CD4-positive, alpha-beta T cell treated with Interferon alpha-2 for 1 hour (primary cell): ENCODE data around the gene BCL2L12.

ENCODE experiments used
- DNase-seq, 2 donors: peaks; one replicate each; pipeline ENCODE4 v3.0.0-alpha.2; 2020 to 2022

BCL2L12 gene

DNA sequence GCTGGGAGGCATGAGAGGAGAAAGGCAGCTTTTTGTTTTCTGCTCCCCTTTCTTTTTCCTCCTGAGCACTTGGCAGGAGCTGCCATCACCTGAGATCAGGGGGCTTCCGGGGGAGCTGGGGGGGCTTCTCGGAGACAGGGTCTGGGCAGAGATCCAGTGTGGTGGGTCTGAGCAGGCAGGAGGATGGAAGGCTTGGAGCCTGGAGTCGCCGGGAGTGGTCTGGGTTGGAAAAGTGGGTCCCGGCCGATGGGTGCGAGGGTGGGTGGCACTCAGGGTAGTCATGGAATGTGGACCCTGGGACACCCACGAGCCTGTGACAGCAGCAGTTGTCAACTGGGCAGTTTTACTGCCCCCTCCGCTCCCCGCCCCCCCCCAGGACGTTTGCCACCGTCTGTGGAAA lies 21.4 kb downstream of the BCL2L12 start:
- DNase-seq: no peak

DNA sequence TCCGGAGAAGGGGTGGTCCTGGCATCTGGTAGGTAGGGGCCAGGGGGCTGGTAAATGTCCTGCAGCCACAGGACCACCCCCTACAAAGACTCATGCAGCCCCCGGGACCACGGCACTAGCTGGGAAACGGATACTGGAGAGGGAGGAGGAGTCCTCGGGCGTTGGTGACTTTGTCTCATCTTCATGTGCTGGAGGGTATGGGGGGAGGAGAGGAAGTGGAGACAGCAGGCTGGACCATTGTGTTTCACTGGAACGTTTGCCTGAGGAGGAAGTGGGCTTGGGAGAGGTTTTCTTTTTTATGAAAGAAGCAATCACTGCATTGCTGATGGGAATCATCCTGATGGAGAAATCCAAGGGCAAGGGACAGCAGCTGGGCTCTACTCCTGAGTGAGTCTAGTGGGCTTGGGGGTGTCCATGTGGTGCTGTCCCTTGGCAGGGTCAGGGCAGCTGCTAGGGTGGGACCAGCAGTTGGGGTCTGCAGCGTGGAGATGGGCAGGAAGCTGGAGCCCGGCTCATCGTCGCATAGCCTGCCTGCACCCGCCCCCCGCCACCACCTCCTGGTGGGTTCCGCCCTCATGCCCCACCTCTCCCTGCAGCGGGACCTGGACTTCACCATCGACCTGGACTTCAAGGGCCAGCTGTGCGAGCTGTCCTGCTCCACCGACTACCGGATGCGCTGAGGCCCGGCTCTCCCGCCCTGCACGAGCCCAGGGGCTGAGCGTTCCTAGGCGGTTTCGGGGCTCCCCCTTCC lies 22.0 kb downstream of the BCL2L12 start:
- DNase-seq: no peak

DNA sequence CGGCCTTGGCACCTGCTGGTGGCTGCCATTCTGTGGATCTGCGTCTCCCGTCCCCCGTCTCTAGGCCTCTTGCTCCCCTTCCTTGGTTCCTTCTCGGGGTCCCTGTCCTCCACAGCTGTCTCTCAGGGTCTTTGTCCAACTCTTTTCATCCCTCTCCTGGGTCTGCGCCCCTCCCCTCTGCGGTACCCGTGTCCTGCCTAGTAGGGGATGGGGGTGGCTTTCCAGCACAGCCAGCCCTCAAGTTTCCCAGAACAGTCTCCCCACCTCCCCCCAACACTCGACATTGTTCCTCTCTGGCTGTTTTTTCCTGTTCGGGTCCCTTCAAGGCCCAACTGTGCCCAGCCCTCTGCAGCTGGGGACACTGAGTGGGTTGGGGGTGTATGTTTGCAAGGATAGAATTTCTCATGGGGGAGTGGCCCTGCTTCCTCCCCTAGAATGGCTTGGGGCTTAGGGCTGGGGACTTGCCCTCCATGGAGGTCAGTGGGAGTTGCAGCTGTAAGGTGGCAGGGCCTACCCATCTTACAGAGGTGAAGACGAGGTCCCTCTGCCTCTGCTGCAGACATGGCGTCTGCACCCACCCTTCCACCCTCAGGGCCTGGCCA lies 22.9 kb downstream of the BCL2L12 start:
- DNase-seq: no peak

DNA sequence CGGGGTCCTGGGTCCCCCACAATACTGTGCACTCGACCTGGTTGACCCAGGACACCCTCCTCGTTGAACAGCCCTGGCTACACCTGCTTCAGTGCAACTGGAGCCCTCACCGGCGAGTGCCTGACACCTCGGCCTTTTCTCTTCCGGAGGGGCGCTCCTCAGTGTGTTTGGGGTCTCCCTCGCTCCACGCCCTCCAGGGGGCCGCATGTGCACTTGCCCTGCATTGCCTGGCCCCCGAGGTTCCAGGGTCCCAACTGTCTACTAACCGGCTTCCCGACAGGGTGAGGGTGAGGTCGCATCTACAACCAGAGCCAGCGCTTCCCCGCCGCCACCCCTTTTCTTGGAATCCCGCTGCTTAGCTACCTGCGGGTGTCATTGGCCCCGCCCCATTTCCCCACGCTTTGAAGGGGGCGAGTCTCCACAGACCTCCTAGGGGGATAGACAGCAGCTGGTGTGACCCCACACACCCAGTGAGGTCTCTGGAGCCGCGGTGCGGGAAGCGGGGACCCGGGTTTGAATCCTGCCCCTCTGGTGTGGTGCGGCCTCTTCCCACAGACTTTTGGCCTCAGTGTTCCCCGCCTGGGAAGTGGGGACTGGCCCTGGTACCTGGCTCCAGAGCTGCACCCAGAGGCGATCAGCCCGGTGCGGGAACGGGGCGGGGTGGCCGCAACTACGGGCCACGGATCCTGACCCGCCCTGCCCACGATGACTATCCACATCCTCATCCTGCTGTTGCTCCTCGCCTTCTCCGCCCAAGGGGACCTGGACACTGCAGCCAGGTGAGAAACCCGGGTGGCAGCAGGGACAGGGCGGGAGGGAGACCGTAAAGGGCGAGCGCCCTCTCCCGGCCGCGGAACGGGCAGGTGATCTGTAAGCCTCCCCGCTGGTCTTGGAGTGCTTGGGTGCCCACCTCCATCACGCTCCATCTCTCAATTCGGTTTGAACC lies 23.7 kb downstream of the BCL2L12 start, which contains the start of gene ADM5:
Gene ADM5, plus strand, starts transcription at position 462 of the 946 bp plus-strand sequence. Its CDS starts 244 bp downstream, at position 706.
- DNase-seq: peak; percentile 17 to 51

DNA sequence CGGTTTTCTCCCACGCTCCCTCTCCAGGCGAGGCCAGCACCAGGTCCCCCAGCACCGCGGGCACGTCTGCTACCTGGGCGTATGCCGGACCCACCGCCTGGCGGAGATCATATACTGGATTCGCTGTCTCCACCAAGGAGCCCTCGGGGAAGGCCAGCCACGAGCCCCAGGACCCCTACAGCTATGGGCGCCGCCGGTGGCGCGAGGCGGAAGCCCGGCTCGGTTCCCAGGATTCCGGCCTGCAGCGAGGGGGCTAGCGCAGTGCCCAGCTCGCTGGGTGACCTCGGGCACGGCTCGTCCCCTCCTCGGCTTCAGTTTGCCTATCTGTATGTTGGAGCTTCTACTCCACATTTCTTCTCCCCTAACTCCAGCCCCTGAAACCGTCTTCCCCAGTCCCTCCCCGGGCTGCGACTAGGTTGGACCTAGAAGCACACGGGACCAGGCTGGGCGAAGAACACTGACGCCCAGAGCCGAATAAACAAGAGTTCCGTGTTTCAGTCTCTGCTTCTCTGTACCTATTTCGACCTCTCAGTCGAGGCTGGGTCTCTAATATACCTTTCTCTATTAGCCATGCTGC lies 24.4 kb downstream of the BCL2L12 start:
- DNase-seq: no peak

DNA sequence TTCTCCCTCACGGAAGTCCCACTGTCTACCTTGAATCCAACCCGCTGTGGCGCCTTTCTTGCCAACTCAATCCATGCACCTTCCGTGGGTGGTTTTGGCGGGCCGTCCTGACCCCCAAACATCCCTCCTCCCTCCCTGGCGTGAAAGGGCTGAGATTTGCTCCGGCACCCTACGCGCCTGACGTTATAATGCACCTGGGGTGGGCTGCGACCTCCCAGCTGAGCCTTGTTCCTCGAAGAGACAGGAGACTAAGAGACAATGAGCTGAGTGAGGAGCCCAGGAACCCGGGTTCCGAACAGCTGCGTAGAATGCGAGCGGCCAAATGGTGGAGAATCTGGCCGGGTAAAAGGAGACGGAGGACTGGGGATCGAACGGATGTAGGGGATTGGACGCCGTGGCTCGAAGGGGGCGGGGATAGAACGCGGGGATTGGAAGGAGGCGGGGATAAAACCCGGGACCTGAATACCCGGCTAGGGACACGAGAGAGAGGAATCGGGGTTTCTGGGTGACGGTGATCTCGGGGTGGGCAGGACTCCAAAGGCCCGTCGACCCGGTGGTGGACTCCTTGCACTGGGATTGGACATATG lies 25.0 kb downstream of the BCL2L12 start, which contains the start of gene CPT1C:
Gene CPT1C, plus strand, starts transcription at position 461 of the 587 bp plus-strand sequence. CDS start 1,137 bp downstream, outside the sequence.
- peak; percentile 50 to 68 for DNase-seq

DNA sequence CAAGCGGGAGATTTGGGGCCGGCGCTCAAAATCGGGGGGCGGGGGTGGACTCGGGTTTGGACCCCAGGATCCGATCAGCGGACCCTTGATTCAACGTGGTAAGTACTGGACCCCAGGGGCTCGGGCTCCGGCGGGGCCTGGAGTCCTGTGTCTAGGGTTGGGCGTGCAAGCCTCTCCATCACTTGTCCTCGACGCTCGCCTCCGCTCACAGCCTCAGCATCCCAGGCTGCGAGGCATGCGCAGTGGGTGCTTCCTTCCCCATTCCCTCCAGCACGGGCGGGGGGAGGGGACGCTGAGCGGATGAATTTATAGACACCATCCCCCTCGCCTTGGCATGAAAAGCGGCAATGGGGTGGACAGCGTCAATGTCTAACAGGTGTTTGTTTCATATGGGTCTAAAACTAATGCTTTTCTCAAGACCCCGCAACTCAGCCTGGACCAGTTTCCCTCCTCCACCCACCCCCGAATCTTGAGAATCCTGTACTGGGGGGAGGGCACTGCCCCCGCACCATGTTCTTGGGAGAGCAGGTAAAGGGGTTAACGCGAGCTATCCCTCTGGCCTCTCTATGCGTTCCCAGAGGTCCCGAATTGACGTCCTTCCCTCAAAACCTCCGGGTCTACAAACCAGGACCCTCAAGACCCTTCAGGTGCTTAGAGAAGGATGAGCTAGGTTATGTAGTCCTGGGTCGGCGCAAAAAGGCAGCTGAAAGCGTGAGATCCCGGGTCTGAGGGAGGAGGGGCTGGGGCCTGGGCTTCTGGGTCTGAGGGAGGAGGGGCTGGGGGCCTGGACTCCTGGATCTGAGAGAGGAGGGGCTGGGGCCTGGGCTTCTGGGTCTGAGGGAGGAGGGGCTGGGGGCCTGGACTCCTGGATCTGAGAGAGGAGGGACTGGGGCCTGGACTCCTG lies 25.8 kb downstream of the BCL2L12 start:
- peak; percentile 23 to 40 for DNase-seq

DNA sequence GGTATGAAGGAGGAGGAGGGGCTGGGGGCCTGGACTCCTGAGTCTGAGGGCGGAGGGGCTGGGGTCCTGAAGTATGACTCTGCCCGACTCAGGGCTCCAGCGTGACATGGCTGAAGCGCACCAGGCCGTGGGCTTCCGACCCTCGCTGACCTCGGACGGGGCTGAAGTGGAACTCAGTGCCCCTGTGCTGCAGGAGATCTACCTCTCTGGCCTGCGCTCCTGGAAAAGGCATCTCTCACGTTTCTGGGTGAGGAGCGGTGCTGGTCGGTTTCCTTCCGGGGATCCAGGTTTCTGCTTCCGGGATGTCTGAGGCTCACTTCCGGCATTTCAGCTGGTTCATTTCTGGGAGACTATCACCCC lies 26.4 kb downstream of the BCL2L12 start:
- DNase-seq: no peak

DNA sequence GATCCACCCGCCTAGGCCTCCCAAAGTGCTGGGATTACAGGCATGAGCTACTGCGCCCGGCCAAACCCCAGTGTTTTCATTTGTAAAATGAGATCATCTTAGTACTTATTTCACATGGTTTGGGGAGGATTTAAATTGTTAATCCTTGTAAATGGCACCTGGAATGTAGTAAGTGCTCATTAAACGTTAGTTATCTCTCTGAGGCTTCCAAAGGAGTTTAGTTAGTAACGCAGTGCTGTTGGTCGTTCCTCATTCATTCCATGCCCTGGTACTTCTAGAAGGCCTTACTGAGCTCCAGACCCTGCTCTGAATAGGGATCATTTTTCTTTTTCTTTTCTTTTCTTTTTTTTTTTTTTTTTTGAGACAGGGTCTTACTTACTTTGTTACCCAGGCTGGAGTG lies 30.4 kb downstream of the BCL2L12 start:
- DNase-seq: no peak

DNA sequence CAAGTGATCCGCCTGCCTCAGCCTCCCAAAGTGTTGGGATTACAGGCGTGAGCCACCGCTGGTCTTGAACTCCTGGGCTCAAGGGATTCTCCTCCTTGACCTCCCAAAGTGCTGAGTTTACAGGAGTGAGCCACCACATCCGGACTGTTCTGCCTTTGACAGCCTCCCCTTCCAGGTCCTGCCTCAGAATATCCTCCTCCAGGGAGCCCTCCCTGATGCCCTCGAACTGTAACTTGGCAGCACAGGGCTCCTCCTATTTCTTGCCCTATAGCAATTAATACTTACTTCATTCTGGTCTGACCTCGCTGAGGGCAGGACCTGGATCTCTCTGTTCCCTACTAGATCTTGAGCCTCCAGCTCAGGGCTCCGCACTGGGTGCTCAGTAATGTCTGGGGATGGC lies 31.1 kb downstream of the BCL2L12 start:
- no peak for DNase-seq

DNA sequence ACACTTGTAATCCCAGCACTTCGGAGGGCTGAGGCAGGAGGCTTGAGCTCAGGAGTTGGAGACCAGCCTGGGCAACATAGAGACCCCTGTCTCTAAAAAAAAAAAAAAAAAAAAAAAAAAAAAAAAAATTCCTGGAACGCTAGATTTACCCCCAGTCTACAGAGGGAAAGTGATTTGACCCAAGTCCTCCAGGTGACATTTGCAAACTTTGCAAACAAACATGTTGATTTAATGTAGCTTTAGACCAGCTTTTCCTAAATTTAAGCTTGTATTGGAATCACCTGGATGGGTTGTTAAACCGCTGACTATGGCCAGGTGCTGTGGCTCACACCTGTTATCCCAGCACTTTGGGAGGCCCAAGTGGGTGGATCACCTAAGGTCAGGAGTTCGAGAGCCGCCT lies 33.6 kb downstream of the BCL2L12 start:
- DNase-seq: no peak

DNA sequence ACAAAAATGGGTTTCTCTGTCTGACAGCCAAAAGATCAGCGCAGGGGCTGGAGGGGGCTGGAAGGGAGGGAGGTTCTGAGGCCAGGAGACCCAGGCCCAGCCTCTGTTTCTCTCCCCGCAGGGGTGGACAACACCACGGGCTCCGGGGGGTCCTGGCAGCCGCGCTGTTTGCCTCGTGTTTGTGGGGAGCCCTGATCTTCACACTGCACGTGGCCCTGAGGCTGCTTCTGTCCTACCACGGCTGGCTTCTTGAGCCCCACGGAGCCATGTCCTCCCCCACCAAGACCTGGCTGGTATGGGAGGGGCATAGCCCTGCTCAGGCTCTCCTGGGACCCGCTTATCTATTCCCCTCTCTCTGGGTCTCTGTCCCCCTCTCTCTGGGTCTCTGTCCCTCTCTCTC lies 34.8 kb downstream of the BCL2L12 start:
- DNase-seq: no peak

DNA sequence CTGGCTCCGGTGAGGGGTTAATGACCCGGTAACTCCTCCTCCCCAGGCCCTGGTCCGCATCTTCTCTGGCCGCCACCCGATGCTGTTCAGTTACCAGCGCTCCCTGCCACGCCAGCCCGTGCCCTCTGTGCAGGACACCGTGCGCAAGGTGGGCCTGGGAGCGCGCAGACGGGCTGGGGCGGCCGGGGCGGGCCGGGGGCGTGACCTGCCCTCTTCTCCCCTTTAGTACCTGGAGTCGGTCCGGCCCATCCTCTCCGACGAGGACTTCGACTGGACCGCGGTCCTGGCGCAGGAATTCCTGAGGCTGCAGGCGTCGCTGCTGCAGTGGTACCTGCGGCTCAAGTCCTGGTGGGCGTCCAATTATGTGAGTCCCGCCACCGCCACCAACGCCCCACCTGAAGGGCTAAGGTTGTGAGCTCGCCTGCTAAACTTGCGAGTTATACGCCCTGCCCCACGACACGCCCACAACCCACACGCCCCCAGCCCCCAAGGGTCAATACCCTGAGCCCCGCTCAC lies 35.6 kb downstream of the BCL2L12 start:
- no peak for DNase-seq

DNA sequence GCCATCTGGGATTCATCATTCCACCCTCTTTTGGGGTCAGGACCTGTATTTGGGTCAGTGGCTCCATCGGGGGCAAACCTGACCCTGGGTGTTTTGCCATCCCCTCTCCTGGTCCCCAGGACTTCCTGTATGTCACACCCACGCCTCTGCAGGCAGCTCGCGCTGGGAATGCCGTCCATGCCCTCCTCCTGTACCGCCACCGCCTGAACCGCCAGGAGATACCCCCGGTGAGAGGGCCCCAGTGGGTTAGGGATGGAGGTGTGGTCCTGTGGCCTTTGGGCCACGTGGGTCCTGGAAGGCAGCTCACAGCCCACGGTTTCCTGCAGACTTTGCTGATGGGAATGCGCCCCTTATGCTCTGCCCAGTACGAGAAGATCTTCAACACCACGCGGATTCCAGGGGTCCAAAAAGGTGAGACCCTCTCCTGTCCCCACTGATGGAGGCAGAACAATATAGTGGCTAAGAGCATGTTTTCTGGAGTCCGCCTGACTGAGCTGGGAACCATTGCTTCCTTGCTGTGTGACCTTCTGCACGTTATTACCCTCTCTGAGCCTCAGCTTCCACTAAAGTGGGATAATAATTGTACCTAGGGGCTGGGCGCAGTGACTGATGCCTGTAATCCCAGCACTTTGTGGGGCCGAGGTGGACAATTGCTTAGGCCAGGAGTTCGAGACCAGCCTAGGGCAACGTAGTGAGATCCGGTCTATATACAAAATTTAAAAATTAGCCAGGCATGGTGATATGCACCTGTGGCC lies 39.3 kb downstream of the BCL2L12 start:
- DNase-seq: no peak

DNA sequence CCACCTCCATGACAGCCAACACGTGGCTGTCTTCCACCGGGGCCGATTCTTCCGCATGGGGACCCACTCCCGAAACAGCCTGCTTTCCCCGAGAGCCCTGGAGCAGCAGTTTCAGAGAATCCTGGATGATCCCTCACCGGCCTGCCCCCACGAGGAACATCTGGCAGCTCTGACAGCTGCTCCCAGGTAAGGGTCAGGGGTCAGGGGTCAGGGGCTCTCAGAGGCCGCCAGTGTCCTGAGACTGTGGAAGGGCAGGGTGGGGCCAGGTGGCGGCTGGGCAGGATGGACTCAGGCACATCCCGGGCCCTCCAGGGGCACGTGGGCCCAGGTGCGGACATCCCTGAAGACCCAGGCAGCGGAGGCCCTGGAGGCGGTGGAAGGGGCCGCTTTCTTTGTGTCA lies 40.2 kb downstream of the BCL2L12 start:
- DNase-seq: no peak

DNA sequence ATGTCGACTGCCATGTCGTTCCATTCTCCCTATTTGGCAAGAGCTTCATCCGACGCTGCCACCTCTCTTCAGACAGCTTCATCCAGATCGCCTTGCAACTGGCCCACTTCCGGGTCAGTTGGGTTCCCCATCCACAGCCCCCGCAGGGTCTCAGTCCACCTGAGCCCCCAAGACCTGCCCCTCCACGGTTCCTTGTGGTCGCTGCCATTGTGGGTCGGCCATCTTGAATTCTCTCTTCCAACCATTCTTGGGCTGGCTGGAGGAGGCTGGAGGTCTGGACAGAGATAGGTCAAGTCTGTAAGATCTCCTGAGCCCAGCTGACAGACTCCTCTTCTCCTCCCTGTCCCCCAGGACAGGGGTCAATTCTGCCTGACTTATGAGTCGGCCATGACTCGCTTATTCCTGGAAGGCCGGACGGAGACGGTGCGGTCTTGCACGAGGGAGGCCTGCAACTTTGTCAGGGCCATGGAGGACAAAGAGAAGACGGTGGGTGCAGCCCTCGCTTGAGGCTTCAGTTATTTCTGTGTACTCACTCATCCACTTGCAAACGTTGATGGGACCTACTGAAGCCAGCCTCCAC lies 44.7 kb downstream of the BCL2L12 start:
- DNase-seq: no peak

DNA sequence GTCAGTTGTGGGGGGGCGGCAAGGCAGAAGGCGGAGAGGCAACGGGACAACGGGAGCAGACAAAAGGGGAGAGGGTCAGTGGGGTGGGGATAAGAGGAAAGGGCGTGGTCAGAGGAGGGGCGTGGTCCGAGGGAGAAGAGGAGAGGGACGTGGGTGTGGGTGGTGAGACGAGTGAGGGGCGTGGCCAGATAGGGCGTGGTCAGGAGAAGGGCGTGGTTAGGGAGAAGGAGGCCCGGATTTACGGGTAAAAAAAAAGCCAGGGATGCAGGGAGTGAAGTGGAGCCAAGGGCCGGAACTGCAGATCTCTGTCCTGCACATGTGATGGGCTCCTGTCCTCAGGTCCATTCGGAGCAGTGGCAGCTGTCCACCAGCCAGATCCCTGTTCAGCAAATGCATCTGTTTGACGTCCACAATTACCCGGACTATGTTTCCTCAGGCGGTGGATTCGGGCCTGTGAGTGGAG lies 46.7 kb downstream of the BCL2L12 start:
- no peak for DNase-seq

DNA sequence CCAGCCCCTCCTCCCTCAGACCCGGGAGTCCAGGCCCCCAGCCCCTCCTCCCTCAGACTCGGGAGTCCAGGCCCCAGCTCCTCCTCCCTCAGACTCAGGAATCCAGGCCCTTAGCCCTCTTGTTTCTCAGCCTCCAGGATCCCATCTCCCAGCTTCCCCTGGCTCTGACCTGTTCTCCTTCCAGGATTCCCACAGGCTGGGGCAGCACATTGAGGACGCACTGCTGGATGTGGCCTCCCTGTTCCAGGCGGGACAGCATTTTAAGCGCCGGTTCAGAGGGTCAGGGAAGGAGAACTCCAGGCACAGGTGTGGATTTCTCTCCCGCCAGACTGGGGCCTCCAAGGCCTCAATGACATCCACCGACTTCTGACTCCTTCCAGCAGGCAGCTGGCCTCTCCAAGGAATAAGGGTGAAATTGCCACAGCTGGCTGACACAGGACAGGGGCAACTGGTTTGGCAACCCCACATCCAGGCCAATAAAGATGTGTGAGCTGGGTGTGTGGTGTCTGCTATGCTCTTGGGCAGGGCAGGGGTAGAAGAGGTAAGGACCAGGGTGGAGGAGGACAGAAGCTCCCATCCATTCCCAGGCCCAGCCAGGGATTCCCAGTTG lies 47.6 kb downstream of the BCL2L12 start:
- DNase-seq: no peak

DNA sequence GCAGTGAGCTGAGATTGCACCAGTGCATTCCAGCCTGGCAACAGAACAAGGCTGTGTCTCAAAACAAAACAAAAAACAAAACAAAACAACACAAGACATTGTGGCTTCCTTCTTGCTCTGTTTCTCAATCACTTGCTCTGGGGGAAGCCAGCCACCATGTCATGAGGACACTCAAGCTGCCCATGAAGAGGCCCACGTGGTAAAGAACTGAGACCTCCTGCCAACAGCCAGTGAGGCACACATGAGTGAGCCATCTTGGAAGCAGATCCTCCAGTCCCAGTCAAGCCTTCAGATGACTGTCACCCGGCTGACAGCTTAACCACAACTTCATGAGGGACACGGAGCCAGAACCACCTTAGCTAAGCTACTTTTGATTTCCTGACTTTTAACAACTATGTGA lies 50.4 kb downstream of the BCL2L12 start:
- DNase-seq: no peak

DNA sequence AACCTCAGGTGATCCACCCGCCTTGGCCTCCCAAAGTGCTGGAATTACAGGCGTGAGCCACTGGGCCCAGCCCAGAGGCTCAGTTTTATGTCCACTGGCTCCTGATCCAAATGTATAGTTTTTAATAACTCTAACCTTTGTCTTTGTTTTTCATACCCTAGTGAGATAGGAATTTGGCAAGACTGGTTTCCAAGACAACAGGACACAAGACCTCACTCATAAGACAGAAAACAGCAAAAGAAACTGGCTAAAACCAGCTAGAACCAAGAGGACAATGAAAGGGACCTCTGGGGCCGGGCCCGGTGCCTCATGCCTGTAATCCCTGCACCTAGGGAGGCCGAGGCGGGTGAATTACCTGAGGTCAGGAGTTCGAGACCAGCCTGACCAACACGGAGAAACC lies 52.8 kb downstream of the BCL2L12 start:
- DNase-seq: no peak
